Measurements from ENCODE around the gene ARL17B. TPM values are rescaled to one million over a fixed set of nuclear protein-coding genes. Genes with fewer than 3 reads are reported as not detected.
"Not testable (repeated sequence)": the region's sequence is repeated elsewhere in the genome, so short reads cannot be mapped to it uniquely, and the experiment has no call there.

Gene ARL17B
- total RNA-seq (2022) (12.5 and 14.2 TPM in 2 replicates), Bru-seq, nascent RNA (percentile 43 among the genes with signal in this experiment), BruChase-seq, experiment 1, labeled RNA remaining after a 6-hour chase (percentile 51 among the genes with signal in this experiment), BruChase-seq, experiment 2, labeled RNA remaining after a 2-hour chase (percentile 46 among the genes with signal in this experiment)
- long read RNA-seq, partial matches to known transcripts: 0 of 23 reads
- long read RNA-seq, other reads (novel, unspliced or antisense): 23 of 23 reads

GRCh38 chr17:46361755-46362154 is at the start of gene ARL17B:
TSS of gene ARL17B (minus strand) at chr17:46361766. CDS start at chr17:46358397, 3,369 bp downstream.
- TSS peak; percentile 76 for BruUV-seq (replicated peaks)
- H3K9me3 Mint-ChIP-seq (ENCODE audit: unreplicated experiment); DNase-seq (ENCODE audit: unreplicated experiment); H3K36me3 Mint-ChIP-seq (ENCODE audit: insufficient read depth, unreplicated experiment); H3K4me1 Mint-ChIP-seq (ENCODE audit: insufficient read depth, unreplicated experiment); H3K27ac Mint-ChIP-seq (ENCODE audit: low read depth, unreplicated experiment); H3K27me3 Mint-ChIP-seq (ENCODE audit: insufficient read depth, unreplicated experiment); H3K4me3 Mint-ChIP-seq (ENCODE audit: unreplicated experiment); POLR2A ChIA-PET; CTCF ChIA-PET; intact Hi-C loops (cut with micrococcal nuclease): not testable (repeated sequence)

DNA sequence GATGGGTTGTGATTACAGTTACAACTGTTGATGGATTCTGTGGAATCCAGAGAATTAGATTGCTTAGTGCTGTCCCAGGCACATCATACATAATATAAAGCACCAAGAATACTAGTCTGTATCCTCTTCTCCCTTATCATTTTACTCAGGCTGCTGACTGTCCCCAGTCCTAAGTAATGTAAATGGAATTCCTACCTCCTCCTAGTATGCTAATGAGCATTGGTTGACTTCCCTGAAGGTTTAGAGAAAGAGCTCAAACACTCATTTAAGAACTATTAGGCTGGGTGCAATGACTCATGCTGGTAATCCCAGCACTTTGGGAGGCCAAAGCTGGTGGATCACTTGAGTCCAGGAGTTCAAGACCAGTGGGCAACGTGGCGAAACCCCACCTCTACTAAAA is 48.3 kb upstream of the ARL17B start:
- BruUV-seq (replicated peaks); H3K4me3 Mint-ChIP-seq (ENCODE audit: unreplicated experiment); H3K27me3 Mint-ChIP-seq (ENCODE audit: insufficient read depth, unreplicated experiment); intact Hi-C loops (cut with micrococcal nuclease); H3K4me1 Mint-ChIP-seq (ENCODE audit: insufficient read depth, unreplicated experiment); DNase-seq (ENCODE audit: unreplicated experiment); POLR2A ChIA-PET; H3K36me3 Mint-ChIP-seq (ENCODE audit: insufficient read depth, unreplicated experiment); CTCF ChIA-PET; H3K9me3 Mint-ChIP-seq (ENCODE audit: unreplicated experiment); H3K27ac Mint-ChIP-seq (ENCODE audit: low read depth, unreplicated experiment): not testable (repeated sequence)

DNA sequence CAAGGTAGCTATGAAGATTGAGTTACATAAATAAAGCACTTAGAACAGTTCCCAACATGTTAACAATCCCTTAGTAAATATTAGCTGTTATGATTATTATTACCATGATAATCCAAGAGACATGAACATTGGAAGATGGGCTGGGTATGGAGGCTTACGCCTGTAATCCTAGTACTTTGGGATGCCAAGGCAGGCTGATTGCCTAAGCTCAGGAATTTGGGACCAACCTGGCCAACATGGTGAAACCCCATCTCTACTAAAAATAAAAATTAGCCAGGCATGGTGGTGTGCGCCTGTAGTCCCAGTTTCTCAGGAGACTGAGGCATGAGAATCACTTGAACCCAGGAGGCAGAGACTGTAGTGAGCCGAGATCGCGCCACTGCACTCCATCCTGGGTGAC is 45.6 kb upstream of the ARL17B start:
- CTCF ChIA-PET; H3K27me3 Mint-ChIP-seq (ENCODE audit: insufficient read depth, unreplicated experiment); H3K27ac Mint-ChIP-seq (ENCODE audit: low read depth, unreplicated experiment); BruUV-seq (replicated peaks); POLR2A ChIA-PET; H3K4me3 Mint-ChIP-seq (ENCODE audit: unreplicated experiment); H3K9me3 Mint-ChIP-seq (ENCODE audit: unreplicated experiment); intact Hi-C loops (cut with micrococcal nuclease); H3K4me1 Mint-ChIP-seq (ENCODE audit: insufficient read depth, unreplicated experiment); H3K36me3 Mint-ChIP-seq (ENCODE audit: insufficient read depth, unreplicated experiment); DNase-seq (ENCODE audit: unreplicated experiment): not testable (repeated sequence)

DNA sequence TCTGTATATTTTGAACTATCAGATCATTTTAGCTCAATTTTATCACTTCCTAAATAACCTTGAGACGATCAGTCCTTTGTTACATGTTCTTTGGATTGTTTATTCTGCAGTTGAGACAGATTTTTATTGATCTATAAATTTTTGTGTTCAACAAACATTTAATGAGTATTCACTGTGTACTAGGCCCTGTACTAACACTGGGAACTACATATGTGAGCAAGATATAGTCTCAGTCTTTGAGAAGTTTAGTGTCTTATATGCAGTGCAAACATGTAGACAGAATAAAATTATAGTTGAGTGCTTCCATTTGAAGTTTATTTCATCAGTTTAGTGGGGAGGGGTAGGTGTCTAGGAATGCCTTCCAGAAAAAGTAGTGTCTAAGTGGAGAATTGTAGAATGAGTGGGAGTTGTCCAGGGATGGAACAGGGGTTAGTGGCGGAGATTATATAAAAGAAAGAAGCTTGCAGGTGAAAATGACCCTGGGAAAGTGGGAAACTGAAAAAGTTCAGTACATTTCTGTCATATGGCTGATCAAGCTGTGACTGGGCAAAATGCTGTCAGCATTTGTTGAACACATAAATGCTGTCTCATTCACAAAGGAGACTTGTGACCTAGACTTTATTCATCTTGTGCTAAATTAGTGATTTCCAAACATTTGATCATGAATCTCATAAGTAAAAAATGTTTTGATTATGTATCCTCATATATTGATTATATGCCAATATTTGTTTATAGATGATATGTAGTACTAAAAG is 39.6 kb upstream of the ARL17B start:
- DNase-seq (ENCODE audit: unreplicated experiment); H3K27me3 Mint-ChIP-seq (ENCODE audit: insufficient read depth, unreplicated experiment); H3K4me1 Mint-ChIP-seq (ENCODE audit: insufficient read depth, unreplicated experiment); H3K4me3 Mint-ChIP-seq (ENCODE audit: unreplicated experiment); POLR2A ChIA-PET; CTCF ChIA-PET; intact Hi-C loops (cut with micrococcal nuclease); H3K36me3 Mint-ChIP-seq (ENCODE audit: insufficient read depth, unreplicated experiment); H3K9me3 Mint-ChIP-seq (ENCODE audit: unreplicated experiment); BruUV-seq (replicated peaks); H3K27ac Mint-ChIP-seq (ENCODE audit: low read depth, unreplicated experiment): not testable (repeated sequence)

DNA sequence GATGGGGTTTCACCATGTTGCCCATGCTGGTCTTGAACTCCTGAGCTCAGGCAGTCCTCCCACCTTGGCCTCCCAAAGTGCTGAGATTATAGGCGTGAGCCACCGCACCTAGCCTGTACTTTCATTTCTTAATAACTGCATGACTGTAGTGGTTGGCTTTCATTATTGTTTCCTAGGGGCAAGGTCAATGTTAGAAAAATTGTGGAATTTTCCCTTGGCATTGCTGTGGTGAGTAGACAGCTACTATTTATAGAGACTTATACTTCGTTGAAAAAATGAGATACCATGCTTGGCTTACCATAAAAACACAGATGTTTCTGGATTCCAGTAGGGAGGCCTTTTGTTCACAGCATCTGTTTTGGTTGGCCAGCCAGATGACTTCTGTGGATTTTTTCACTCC is 39.0 kb upstream of the ARL17B start:
- DNase-seq (ENCODE audit: unreplicated experiment); H3K4me3 Mint-ChIP-seq (ENCODE audit: unreplicated experiment); POLR2A ChIA-PET; intact Hi-C loops (cut with micrococcal nuclease); H3K4me1 Mint-ChIP-seq (ENCODE audit: insufficient read depth, unreplicated experiment); H3K27ac Mint-ChIP-seq (ENCODE audit: low read depth, unreplicated experiment); H3K36me3 Mint-ChIP-seq (ENCODE audit: insufficient read depth, unreplicated experiment); CTCF ChIA-PET; BruUV-seq (replicated peaks); H3K27me3 Mint-ChIP-seq (ENCODE audit: insufficient read depth, unreplicated experiment); H3K9me3 Mint-ChIP-seq (ENCODE audit: unreplicated experiment): not testable (repeated sequence)

DNA sequence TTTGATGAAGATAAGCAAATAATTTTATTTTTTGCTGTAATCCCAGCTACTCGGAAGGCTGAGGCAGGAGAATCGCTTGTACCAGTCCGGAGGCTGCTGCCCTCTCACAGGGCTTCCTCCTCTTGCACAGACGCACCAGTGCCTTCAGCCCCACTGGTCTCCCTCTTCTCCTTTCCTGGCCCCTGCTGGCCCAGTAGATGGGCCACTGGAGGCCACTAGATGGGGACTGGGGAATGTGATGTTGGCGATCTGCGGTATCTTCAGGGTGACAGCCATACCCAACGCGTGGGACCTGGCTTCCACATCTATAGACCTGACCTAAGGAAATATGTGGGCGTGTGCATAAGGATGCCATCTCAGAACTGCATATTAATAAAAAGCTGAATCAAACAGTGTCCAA is 38.4 kb upstream of the ARL17B start:
- POLR2A ChIA-PET: not testable (repeated sequence)

GRCh38 chr17:46396292-46396691 is 34.7 kb upstream of the ARL17B start:
- H3K4me3 Mint-ChIP-seq (ENCODE audit: unreplicated experiment); H3K27ac Mint-ChIP-seq (ENCODE audit: low read depth, unreplicated experiment); POLR2A ChIA-PET; CTCF ChIA-PET; H3K9me3 Mint-ChIP-seq (ENCODE audit: unreplicated experiment); H3K36me3 Mint-ChIP-seq (ENCODE audit: insufficient read depth, unreplicated experiment); DNase-seq (ENCODE audit: unreplicated experiment); H3K27me3 Mint-ChIP-seq (ENCODE audit: insufficient read depth, unreplicated experiment); BruUV-seq (replicated peaks); intact Hi-C loops (cut with micrococcal nuclease); H3K4me1 Mint-ChIP-seq (ENCODE audit: insufficient read depth, unreplicated experiment): not testable (repeated sequence)

More for the DNA sequence above, 38.4 kb upstream of the ARL17B start:
- intact Hi-C loops (cut with micrococcal nuclease); H3K4me1 Mint-ChIP-seq (ENCODE audit: insufficient read depth, unreplicated experiment); H3K4me3 Mint-ChIP-seq (ENCODE audit: unreplicated experiment); H3K36me3 Mint-ChIP-seq (ENCODE audit: insufficient read depth, unreplicated experiment); H3K27ac Mint-ChIP-seq (ENCODE audit: low read depth, unreplicated experiment); BruUV-seq (replicated peaks); H3K27me3 Mint-ChIP-seq (ENCODE audit: insufficient read depth, unreplicated experiment); CTCF ChIA-PET; DNase-seq (ENCODE audit: unreplicated experiment); H3K9me3 Mint-ChIP-seq (ENCODE audit: unreplicated experiment): not testable (repeated sequence)

GRCh38 chr17:46393702-46394101 is 32.1 kb upstream of the ARL17B start:
- POLR2A ChIA-PET; DNase-seq (ENCODE audit: unreplicated experiment); H3K27ac Mint-ChIP-seq (ENCODE audit: low read depth, unreplicated experiment); H3K4me3 Mint-ChIP-seq (ENCODE audit: unreplicated experiment); CTCF ChIA-PET; BruUV-seq (replicated peaks); H3K27me3 Mint-ChIP-seq (ENCODE audit: insufficient read depth, unreplicated experiment); H3K4me1 Mint-ChIP-seq (ENCODE audit: insufficient read depth, unreplicated experiment); H3K9me3 Mint-ChIP-seq (ENCODE audit: unreplicated experiment); intact Hi-C loops (cut with micrococcal nuclease); H3K36me3 Mint-ChIP-seq (ENCODE audit: insufficient read depth, unreplicated experiment): not testable (repeated sequence)

- CTCF ChIA-PET; H3K4me1 Mint-ChIP-seq (ENCODE audit: insufficient read depth, unreplicated experiment); H3K36me3 Mint-ChIP-seq (ENCODE audit: insufficient read depth, unreplicated experiment); H3K4me3 Mint-ChIP-seq (ENCODE audit: unreplicated experiment); intact Hi-C loops (cut with micrococcal nuclease); BruUV-seq (replicated peaks); H3K27ac Mint-ChIP-seq (ENCODE audit: low read depth, unreplicated experiment); H3K27me3 Mint-ChIP-seq (ENCODE audit: insufficient read depth, unreplicated experiment); DNase-seq (ENCODE audit: unreplicated experiment); H3K9me3 Mint-ChIP-seq (ENCODE audit: unreplicated experiment); POLR2A ChIA-PET: not testable (repeated sequence)
Measured at GRCh38 chr17:46385491-46385890, 23.9 kb upstream of the ARL17B start.

Measured in MCF 10A (cell line).